GM12801 (cell line): ENCODE data around the gene STRIT1.

Experiments
- CTCF ChIP-seq: IDR thresholded peaks from one replicate; pipeline ENCODE4 v1.5.1; 2011; ENCODE audit warnings: control low read depth; ENCODE audit not compliant: insufficient read length; ENCODE audit errors: extremely low read depth

Gene STRIT1

GRCh38 chr3:155293516-155293915 is at the start of gene STRIT1:
Gene STRIT1, minus strand, starts transcription at chr3:155293683.
- TF ChIP-seq CTCF, result no peak

GRCh38 chr3:155342344-155342743 is 48.9 kb upstream of the STRIT1 start:
- TF ChIP-seq CTCF, result no peak

- TF ChIP-seq CTCF, result no peak
Observed at GRCh38 chr3:155339052-155339451, 45.6 kb upstream of the STRIT1 start.

- TF ChIP-seq CTCF, result no peak
Observed at GRCh38 chr3:155335724-155336354, 42.4 kb upstream of the STRIT1 start.

- no peak for TF ChIP-seq CTCF
Observed at GRCh38 chr3:155334914-155335723, 41.6 kb upstream of the STRIT1 start.

- no peak for TF ChIP-seq CTCF
Observed at GRCh38 chr3:155334215-155334913, 40.9 kb upstream of the STRIT1 start.

GRCh38 chr3:155332716-155333115 is 39.2 kb upstream of the STRIT1 start:
- TF ChIP-seq CTCF, result no peak
